H9 (cell line): ENCODE data around the gene FADS2. TPM values are rescaled to one million over a fixed set of nuclear protein-coding genes. Genes with fewer than 3 reads are reported as not detected.

Experiments used
- DNase-seq: peaks from one replicate; pipeline ENCODE4 v3.0.0-alpha.2; 2017
- H2AFZ ChIP-seq: one replicate; pipeline ENCODE4 v1.6.1; 2013; ENCODE audit warnings: mild to moderate bottlenecking, low read length, control low read depth, moderate library complexity
- H2AK5ac ChIP-seq: 2 replicates; pipeline ENCODE4 v1.6.1; 2013; ENCODE audit warnings: low read length, control low read depth, mixed read lengths; ENCODE audit not compliant: insufficient read length
- H2BK120ac ChIP-seq: one replicate; pipeline ENCODE4 v1.6.1; 2013; ENCODE audit warnings: low read depth, mild to moderate bottlenecking, low read length, control low read depth, inconsistent platforms; ENCODE audit not compliant: poor library complexity, severe bottlenecking
- H2BK12ac ChIP-seq: 2 replicates; pipeline ENCODE4 v1.6.1; 2013; ENCODE audit warnings: low read length, control low read depth, mixed read lengths, low read depth; ENCODE audit not compliant: insufficient read length
- H2BK15ac ChIP-seq: 2 replicates; pipeline ENCODE4 v1.6.1; 2013; ENCODE audit warnings: low read depth, low read length, control low read depth
- H2BK20ac ChIP-seq: one replicate; pipeline ENCODE4 v1.6.1; 2013; ENCODE audit warnings: low read depth, mild to moderate bottlenecking, low read length, control low read depth, inconsistent platforms; ENCODE audit not compliant: poor library complexity, severe bottlenecking
- H2BK5ac ChIP-seq: 2 replicates; pipeline ENCODE4 v1.6.1; 2013; ENCODE audit warnings: low read length, control low read depth, mixed read lengths; ENCODE audit not compliant: insufficient read length
- H3K14ac ChIP-seq: 2 replicates; pipeline ENCODE4 v1.6.1; 2013; ENCODE audit warnings: low read length, control low read depth; ENCODE audit not compliant: insufficient read depth
- H3K18ac ChIP-seq: 2 replicates; pipeline ENCODE4 v1.6.1; 2013; ENCODE audit warnings: low read depth, mild to moderate bottlenecking, mixed read lengths, low read length, control low read depth; ENCODE audit not compliant: insufficient read length
- H3K23ac ChIP-seq: 2 replicates; pipeline ENCODE4 v1.6.1; 2013; ENCODE audit warnings: low read length, control low read depth, mixed read lengths, low read depth; ENCODE audit not compliant: insufficient read length
- H3K23me2 ChIP-seq: 2 replicates; pipeline ENCODE4 v1.6.1; 2013; ENCODE audit warnings: low read depth, mild to moderate bottlenecking, mixed read lengths, low read length, control low read depth; ENCODE audit not compliant: insufficient read length, poor library complexity, severe bottlenecking
- H3K27ac ChIP-seq: 2 replicates; pipeline ENCODE4 v1.5.1; 2013; ENCODE audit warnings: low read length, control low read depth, mixed read lengths, low read depth; ENCODE audit not compliant: insufficient read length
- H3K27me3 ChIP-seq: 2 replicates; pipeline ENCODE4 v1.6.1; 2013; ENCODE audit warnings: low read length, control low read depth, inconsistent platforms; ENCODE audit not compliant: insufficient read depth
- H3K4ac ChIP-seq: 2 replicates; pipeline ENCODE4 v1.6.1; 2013; ENCODE audit warnings: low read depth, mild to moderate bottlenecking, control low read depth, inconsistent platforms, low read length, moderate library complexity
- H3K4me1 ChIP-seq: 2 replicates; pipeline ENCODE4 v1.6.1; 2013; ENCODE audit warnings: low read length, control low read depth, inconsistent platforms; ENCODE audit not compliant: insufficient read depth
- H3K4me2 ChIP-seq: 2 replicates; pipeline ENCODE4 v1.6.1; 2013; ENCODE audit warnings: low read length, control low read depth, mixed read lengths; ENCODE audit not compliant: insufficient read length, insufficient read depth
- H3K56ac ChIP-seq: 2 replicates; pipeline ENCODE4 v1.6.1; 2013; ENCODE audit warnings: low read depth, mild to moderate bottlenecking, mixed read lengths, low read length, control low read depth; ENCODE audit not compliant: insufficient read length
- H3K79me1 ChIP-seq: 2 replicates; pipeline ENCODE4 v1.6.1; 2013; ENCODE audit warnings: low read depth, mild to moderate bottlenecking, moderate library complexity, low read length, control low read depth, inconsistent platforms; ENCODE audit not compliant: insufficient read depth, poor library complexity, severe bottlenecking
- H3K79me2 ChIP-seq: 2 replicates; pipeline ENCODE4 v1.6.1; 2013; ENCODE audit warnings: low read length, control low read depth, inconsistent platforms; ENCODE audit not compliant: insufficient read depth
- H3K9ac ChIP-seq: 2 replicates; pipeline ENCODE4 v1.6.1; 2013; ENCODE audit warnings: low read length, control low read depth, mixed read lengths; ENCODE audit not compliant: insufficient read length; ENCODE audit errors: extremely low read depth
- H3K9me3 ChIP-seq: one replicate; pipeline ENCODE4 v1.6.1; 2013; ENCODE audit warnings: low read depth, low read length, inconsistent platforms; ENCODE audit not compliant: control insufficient read depth
- H3T11ph ChIP-seq: one replicate; pipeline ENCODE4 v1.6.1; 2013; ENCODE audit warnings: mild to moderate bottlenecking, low read length, control low read depth, inconsistent platforms
- H4K20me1 ChIP-seq: one replicate; pipeline ENCODE4 v1.6.1; 2013; ENCODE audit not compliant: control insufficient read depth, insufficient read length, insufficient read depth
- H4K5ac ChIP-seq: 2 replicates; pipeline ENCODE4 v1.6.1; 2013; ENCODE audit warnings: low read depth, mild to moderate bottlenecking, mixed read lengths, low read length, control low read depth; ENCODE audit not compliant: insufficient read length
- H4K8ac ChIP-seq: replicated peaks from 2 replicates; pipeline ENCODE4 v1.6.1; 2013; ENCODE audit warnings: low read length, control low read depth, mixed read lengths, low read depth; ENCODE audit not compliant: insufficient read length
- H4K91ac ChIP-seq: 2 replicates; pipeline ENCODE4 v1.6.1; 2013; ENCODE audit warnings: low read depth, mild to moderate bottlenecking, moderate library complexity, mixed read lengths, low read length, control low read depth; ENCODE audit not compliant: insufficient read length
- H3K27ac Mint-ChIP-seq, 3 experiments: 2 replicates in 2 of 3; 3 replicates in 1 of 3; pipeline ENCODE4 v1.8.0; 2020 to 2021; ENCODE audit warnings: mixed read lengths in 3 of 3, mild to moderate bottlenecking in 1 of 3, moderate library complexity in 1 of 3
- H3K27me3 Mint-ChIP-seq: 2 replicates; pipeline ENCODE4 v1.8.0; 2021; ENCODE audit warnings: low read depth, mild to moderate bottlenecking, moderate library complexity, mixed read lengths
- H3K36me3 Mint-ChIP-seq, 3 experiments: 2 replicates in 2 of 3; 3 replicates in 1 of 3; pipeline ENCODE4 v1.8.0; 2020 to 2021; ENCODE audit warnings: low read depth in 3 of 3, mixed read lengths in 3 of 3; ENCODE audit not compliant: insufficient read depth in 1 of 3
- H3K4me1 Mint-ChIP-seq, 2 experiments: 2 replicates each; pipeline ENCODE4 v1.8.0; 2020; ENCODE audit warnings: mixed read lengths in 2 of 2
- H3K4me3 Mint-ChIP-seq, 2 experiments: 2 replicates in 1 of 2; 3 replicates in 1 of 2; pipeline ENCODE4 v1.8.0; 2020 to 2021; ENCODE audit warnings: mild to moderate bottlenecking in 2 of 2, mixed read lengths in 2 of 2, moderate library complexity in 1 of 2
- H3K9me3 Mint-ChIP-seq, 2 experiments: 2 replicates in 1 of 2; 3 replicates in 1 of 2; pipeline ENCODE4 v1.8.0; 2020; ENCODE audit warnings: mild to moderate bottlenecking in 2 of 2, mixed read lengths in 2 of 2, moderate library complexity in 1 of 2
- WGBS: extraction: QIAGEN DNeasy Blood & Tissue Kit; methylation state at CpG from one replicate; pipeline ENCODE4 v1.1.7; 2013; ENCODE audit warnings: missing lambda C conversion rate, low lambda C conversion rate, mixed read lengths; ENCODE audit not compliant: insufficient read length; ENCODE audit errors: extremely low coverage; 5-methylcytosine and 5-hydroxymethylcytosine counted together
- total RNA-seq: library from RNA; stranded (reverse); gene quantifications from 2 replicates; pipeline ENCODE4 v1.2.1, GENCODE V29; 2021
- TF ChIP-seq, protein P1 (sequence below): fragments of 200-600 bp; sonication (generic); conservative IDR thresholded peaks from 3 replicates; pipeline ENCODE4 v1.8.0; 2021; ENCODE audit warnings: antibody characterized with exemption, mild to moderate bottlenecking

FADS2 gene
- total RNA-seq, 1 experiment from 2014 or later = 322 TPM

GRCh38 chr11:61897387-61898246 lies 69.5 kb downstream of the FADS2 start:
- Histone ChIP-seq H3K27ac (no peak overlapping the region), H3K79me2 (no peaks in the 10 kb centered on the region), H3K9me3 (no peaks in the 10 kb centered on the region), H3K23me2 (no peaks in the 10 kb centered on the region), H2BK15ac (no peak overlapping the region), H3K14ac (no peak overlapping the region), H3K56ac (no peak overlapping the region), H3K4ac (no peak overlapping the region), H4K91ac (no peak overlapping the region), H2BK5ac (no peak overlapping the region), H3K9ac (no peak overlapping the region), H3K79me1 (no peaks in the 10 kb centered on the region), H2AK5ac (no peak overlapping the region), H2BK12ac (no peak overlapping the region), H2BK120ac (no peak overlapping the region), H3K18ac (no peak overlapping the region), H2BK20ac (no peak overlapping the region), H3K23ac (no peak overlapping the region), H3K4me2 (no peak overlapping the region), H3T11ph (no peak overlapping the region), H3K4me1 (no peaks in the 10 kb centered on the region), H4K20me1 (no peaks in the 10 kb centered on the region), H3K27me3 (no peaks in the 10 kb centered on the region), H4K8ac (no peak overlapping the region), H4K5ac (no peak overlapping the region), H2AFZ (no peak overlapping the region)
- Mint-ChIP-seq H3K4me3 (no peak overlapping the region), H3K9me3 (no peaks in the 10 kb centered on the region), H3K4me1 (peaks cover 0 to 21% of the 10 kb centered on the region in 2 experiments; a peak in 3 of 4 replicates), H3K27me3 (no peaks in the 10 kb centered on the region; the same call in none of the 2 replicates), H3K27ac (no peak overlapping the region), H3K36me3 (no peaks in the 10 kb centered on the region)
- DNase-seq = peak; percentile 89
- no CpG with 5 or more reads among the region's 17 CpGs for WGBS
- TF ChIP-seq, protein P1, sequence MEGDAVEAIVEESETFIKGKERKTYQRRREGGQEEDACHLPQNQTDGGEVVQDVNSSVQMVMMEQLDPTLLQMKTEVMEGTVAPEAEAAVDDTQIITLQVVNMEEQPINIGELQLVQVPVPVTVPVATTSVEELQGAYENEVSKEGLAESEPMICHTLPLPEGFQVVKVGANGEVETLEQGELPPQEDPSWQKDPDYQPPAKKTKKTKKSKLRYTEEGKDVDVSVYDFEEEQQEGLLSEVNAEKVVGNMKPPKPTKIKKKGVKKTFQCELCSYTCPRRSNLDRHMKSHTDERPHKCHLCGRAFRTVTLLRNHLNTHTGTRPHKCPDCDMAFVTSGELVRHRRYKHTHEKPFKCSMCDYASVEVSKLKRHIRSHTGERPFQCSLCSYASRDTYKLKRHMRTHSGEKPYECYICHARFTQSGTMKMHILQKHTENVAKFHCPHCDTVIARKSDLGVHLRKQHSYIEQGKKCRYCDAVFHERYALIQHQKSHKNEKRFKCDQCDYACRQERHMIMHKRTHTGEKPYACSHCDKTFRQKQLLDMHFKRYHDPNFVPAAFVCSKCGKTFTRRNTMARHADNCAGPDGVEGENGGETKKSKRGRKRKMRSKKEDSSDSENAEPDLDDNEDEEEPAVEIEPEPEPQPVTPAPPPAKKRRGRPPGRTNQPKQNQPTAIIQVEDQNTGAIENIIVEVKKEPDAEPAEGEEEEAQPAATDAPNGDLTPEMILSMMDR = peak; percentile 96
